ENCODE results near the gene TEAD1. TPM values are rescaled to one million over a fixed set of nuclear protein-coding genes. Genes with fewer than 3 reads are reported as not detected.

Gene TEAD1
- total RNA-seq, 2 donors from 2014 or later: 76.4 to 94.4 TPM

GRCh38 chr11:12803086-12803826 lies 129.0 kb downstream of the TEAD1 start:
- WGBS, 2 experiments (ENCODE audit: insufficient coverage in 1 of 2, insufficient read length in 1 of 2): 70 to 85% methylated on average over 5 to 7 of the region's 7 CpGs
- H3K9me3 ChIP-seq (ENCODE audit: control insufficient read depth, low read length): no peaks in the 10 kb centered on the region
- peaks cover 15% of the 10 kb centered on the region for H3K36me3 ChIP-seq (ENCODE audit: control insufficient read depth, insufficient read depth, low read length)
- H3K4me3 ChIP-seq (ENCODE audit: low read length): no peak overlapping the region
- no peak for TF ChIP-seq CTCF (conservative IDR thresholded peaks at IDR 0.05)
- Mint-ChIP-seq H3K4me3 (no peak overlapping the region), H3K9me3 (no peaks in the 10 kb centered on the region), H3K4me1 (peaks cover 77% of the 10 kb centered on the region), H3K27me3 (ENCODE audit: insufficient read depth) (no peaks in the 10 kb centered on the region), H3K36me3 (ENCODE audit: low read depth) (no peaks in the 10 kb centered on the region), H3K27ac (peak overlapping the region; percentile 12)
- H3K4me1 ChIP-seq (ENCODE audit: control insufficient read depth, insufficient read depth, low read length): peaks cover 39% of the 10 kb centered on the region
- no peaks in the 10 kb centered on the region for H3K27me3 ChIP-seq (ENCODE audit: control insufficient read depth, insufficient read depth, low read length, poor library complexity, severe bottlenecking)
- H3K9ac ChIP-seq (ENCODE audit: extremely low read depth, low read length, poor library complexity, severe bottlenecking): no peak overlapping the region
- DNase-seq: no peak
- H3K27ac ChIP-seq (ENCODE audit: low read depth, low read length): peak overlapping the region; percentile 86

- H3K4me1 Mint-ChIP-seq: peaks cover 57% of the 10 kb centered on the region
- H3K4me3 ChIP-seq (ENCODE audit: low read length): no peak overlapping the region
- no peak overlapping the region for H3K4me3 Mint-ChIP-seq
- no peaks in the 10 kb centered on the region for H3K27me3 ChIP-seq (ENCODE audit: control insufficient read depth, insufficient read depth, low read length, poor library complexity, severe bottlenecking)
- peaks cover 20% of the 10 kb centered on the region for H3K36me3 ChIP-seq (ENCODE audit: control insufficient read depth, insufficient read depth, low read length)
- DNase-seq: no peak
- no peak overlapping the region for H3K27ac ChIP-seq (ENCODE audit: low read depth, low read length)
- H3K9me3 Mint-ChIP-seq: no peaks in the 10 kb centered on the region
- H3K9ac ChIP-seq (ENCODE audit: extremely low read depth, low read length, poor library complexity, severe bottlenecking): no peak overlapping the region
- peaks cover 23% of the 10 kb centered on the region for H3K4me1 ChIP-seq (ENCODE audit: control insufficient read depth, insufficient read depth, low read length)
- no peaks in the 10 kb centered on the region for H3K9me3 ChIP-seq (ENCODE audit: control insufficient read depth, low read length)
- WGBS, 2 experiments (ENCODE audit: insufficient coverage in 1 of 2, insufficient read length in 1 of 2): 93 to 100% methylated on average over 1 to 2 of the region's 2 CpGs
- H3K36me3 Mint-ChIP-seq (ENCODE audit: low read depth): no peaks in the 10 kb centered on the region
- no peak for TF ChIP-seq CTCF (conservative IDR thresholded peaks at IDR 0.05)
- no peaks in the 10 kb centered on the region for H3K27me3 Mint-ChIP-seq (ENCODE audit: insufficient read depth)
- no peak overlapping the region for H3K27ac Mint-ChIP-seq
Measured at GRCh38 chr11:12806113-12806512, 131.9 kb downstream of the TEAD1 start.

DNA sequence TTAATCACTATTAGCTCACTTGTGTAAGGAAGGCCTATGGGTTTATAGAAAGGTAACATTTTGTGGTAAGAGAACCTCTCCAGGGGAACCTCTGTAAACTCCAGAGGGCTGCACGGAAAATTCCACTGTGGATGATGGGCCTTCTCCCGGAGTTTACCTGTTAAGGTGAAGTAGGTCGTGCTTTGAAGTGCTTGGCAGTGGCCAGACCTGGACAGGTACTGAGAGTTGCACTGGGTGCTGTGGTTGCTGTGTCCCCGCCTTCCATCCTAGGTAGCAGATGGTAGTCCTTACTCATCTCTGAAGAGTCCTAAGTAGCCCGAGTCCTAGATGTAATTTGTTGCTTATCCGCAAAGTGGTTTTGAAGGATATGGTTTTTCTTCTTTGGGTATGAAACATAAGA lies 133.4 kb downstream of the TEAD1 start:
- H3K4me1 Mint-ChIP-seq: peaks cover 44% of the 10 kb centered on the region
- no peak overlapping the region for H3K4me3 ChIP-seq (ENCODE audit: low read length)
- no peak overlapping the region for H3K4me3 Mint-ChIP-seq
- no peaks in the 10 kb centered on the region for H3K9me3 Mint-ChIP-seq
- DNase-seq: peak; percentile 36
- 89 to 96% methylated on average over 6 of the region's 6 CpGs for WGBS, 2 experiments (ENCODE audit: insufficient coverage in 1 of 2, insufficient read length in 1 of 2)
- H3K27ac Mint-ChIP-seq: no peak overlapping the region
- H3K27me3 ChIP-seq (ENCODE audit: control insufficient read depth, insufficient read depth, low read length, poor library complexity, severe bottlenecking): no peaks in the 10 kb centered on the region
- no peaks in the 10 kb centered on the region for H3K27me3 Mint-ChIP-seq (ENCODE audit: insufficient read depth)
- H3K27ac ChIP-seq (ENCODE audit: low read depth, low read length): no peak overlapping the region
- peaks cover 9% of the 10 kb centered on the region for H3K4me1 ChIP-seq (ENCODE audit: control insufficient read depth, insufficient read depth, low read length)
- no peak overlapping the region for H3K9ac ChIP-seq (ENCODE audit: extremely low read depth, low read length, poor library complexity, severe bottlenecking)
- H3K36me3 ChIP-seq (ENCODE audit: control insufficient read depth, insufficient read depth, low read length): peaks cover 20% of the 10 kb centered on the region
- no peak for TF ChIP-seq CTCF (conservative IDR thresholded peaks at IDR 0.05)
- no peaks in the 10 kb centered on the region for H3K36me3 Mint-ChIP-seq (ENCODE audit: low read depth)
- no peaks in the 10 kb centered on the region for H3K9me3 ChIP-seq (ENCODE audit: control insufficient read depth, low read length)
